ENCODE measurements around the gene IL4I1.

IL4I1 gene

GRCh38 chr19:49864890-49865289 lies 31.8 kb downstream of the IL4I1 start:
- Histone ChIP-seq H3K9me3 (ENCODE audit: control insufficient read depth, insufficient read depth, low read length) (no peaks in the 10 kb centered on the region), H4K20me1 (ENCODE audit: control insufficient read depth, insufficient read depth, low read depth, low read length) (0 out of 2 replicates have a peak, but pooled peaks cover 10% of the 10 kb centered on the region), H3K27me3 (ENCODE audit: control insufficient read depth, low read length) (no peaks in the 10 kb centered on the region), H3K4me3 (ENCODE audit: low read length) (peak overlapping the region; percentile 89; the same call in 1 of the 2 replicates), H3K9me2 (replicated peaks; ENCODE audit: control insufficient read depth, low read length) (no peaks in the 10 kb centered on the region), H3K79me2 (ENCODE audit: control insufficient read depth, low read length) (peaks cover 43% of the 10 kb centered on the region), H3K36me3 (ENCODE audit: control insufficient read depth, low read length) (peaks cover 55% of the 10 kb centered on the region), H3K4me1 (ENCODE audit: control insufficient read depth, low read length) (peaks cover 37% of the 10 kb centered on the region), H3K4me2 (ENCODE audit: low read length) (peak overlapping the region; percentile 98; the same call in 1 of the 2 replicates), H3F3A (ENCODE audit: control insufficient read depth, insufficient read depth) (peaks cover 11% of the 10 kb centered on the region), H3K27ac (ENCODE audit: low read depth, low read length) (no peak overlapping the region)
- no peak for TF ChIP-seq EZH2phosphoT487 (IDR thresholded peaks at IDR 0.05; ENCODE audit: borderline replicate concordance, low read length)
- TF ChIP-seq, protein P1, sequence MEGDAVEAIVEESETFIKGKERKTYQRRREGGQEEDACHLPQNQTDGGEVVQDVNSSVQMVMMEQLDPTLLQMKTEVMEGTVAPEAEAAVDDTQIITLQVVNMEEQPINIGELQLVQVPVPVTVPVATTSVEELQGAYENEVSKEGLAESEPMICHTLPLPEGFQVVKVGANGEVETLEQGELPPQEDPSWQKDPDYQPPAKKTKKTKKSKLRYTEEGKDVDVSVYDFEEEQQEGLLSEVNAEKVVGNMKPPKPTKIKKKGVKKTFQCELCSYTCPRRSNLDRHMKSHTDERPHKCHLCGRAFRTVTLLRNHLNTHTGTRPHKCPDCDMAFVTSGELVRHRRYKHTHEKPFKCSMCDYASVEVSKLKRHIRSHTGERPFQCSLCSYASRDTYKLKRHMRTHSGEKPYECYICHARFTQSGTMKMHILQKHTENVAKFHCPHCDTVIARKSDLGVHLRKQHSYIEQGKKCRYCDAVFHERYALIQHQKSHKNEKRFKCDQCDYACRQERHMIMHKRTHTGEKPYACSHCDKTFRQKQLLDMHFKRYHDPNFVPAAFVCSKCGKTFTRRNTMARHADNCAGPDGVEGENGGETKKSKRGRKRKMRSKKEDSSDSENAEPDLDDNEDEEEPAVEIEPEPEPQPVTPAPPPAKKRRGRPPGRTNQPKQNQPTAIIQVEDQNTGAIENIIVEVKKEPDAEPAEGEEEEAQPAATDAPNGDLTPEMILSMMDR (IDR thresholded peaks at IDR 0.05; ENCODE audit: low read depth, low read length, poor library complexity, severe bottlenecking) = no peak

DNA sequence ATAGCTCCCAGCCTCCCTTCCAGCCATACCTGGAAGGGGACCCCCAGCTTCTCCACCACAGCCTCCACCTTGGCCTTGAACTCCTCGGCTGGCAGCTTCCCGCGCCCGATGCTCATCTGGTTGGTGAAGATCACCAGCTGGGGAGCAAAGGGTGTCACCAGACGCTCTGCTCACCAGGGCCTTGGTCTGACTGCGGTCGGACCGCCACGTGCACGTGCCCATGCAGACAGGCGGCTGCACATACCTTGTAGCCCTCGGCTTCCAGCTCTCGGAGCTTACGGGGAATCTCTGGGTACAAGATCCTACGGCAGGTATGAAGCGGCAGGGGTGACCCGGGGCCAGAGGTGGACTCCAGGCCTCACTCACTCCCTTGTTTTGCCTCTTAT lies 32.8 kb downstream of the IL4I1 start:
- H3K79me2 ChIP-seq (ENCODE audit: control insufficient read depth, low read length) = peaks cover 43% of the 10 kb centered on the region
- no peak overlapping the region for H3K27ac ChIP-seq (ENCODE audit: low read depth, low read length)
- H3K9me3 ChIP-seq (ENCODE audit: control insufficient read depth, insufficient read depth, low read length) = no peaks in the 10 kb centered on the region
- H3K4me2 ChIP-seq (ENCODE audit: low read length) = no peak overlapping the region
- H3F3A ChIP-seq (ENCODE audit: control insufficient read depth, insufficient read depth) = peaks cover 11% of the 10 kb centered on the region
- no peaks in the 10 kb centered on the region for H3K9me2 ChIP-seq (replicated peaks; ENCODE audit: control insufficient read depth, low read length)
- H3K4me1 ChIP-seq (ENCODE audit: control insufficient read depth, low read length) = peaks cover 34% of the 10 kb centered on the region
- peaks cover 62% of the 10 kb centered on the region for H3K36me3 ChIP-seq (ENCODE audit: control insufficient read depth, low read length)
- 0 out of 2 replicates have a peak, but pooled peaks cover 10% of the 10 kb centered on the region for H4K20me1 ChIP-seq (ENCODE audit: control insufficient read depth, insufficient read depth, low read depth, low read length)
- TF ChIP-seq, protein P1 (IDR thresholded peaks at IDR 0.05; ENCODE audit: low read depth, low read length, poor library complexity, severe bottlenecking) = no peak
- no peaks in the 10 kb centered on the region for H3K27me3 ChIP-seq (ENCODE audit: control insufficient read depth, low read length)
- no peak overlapping the region for H3K4me3 ChIP-seq (ENCODE audit: low read length)

DNA sequence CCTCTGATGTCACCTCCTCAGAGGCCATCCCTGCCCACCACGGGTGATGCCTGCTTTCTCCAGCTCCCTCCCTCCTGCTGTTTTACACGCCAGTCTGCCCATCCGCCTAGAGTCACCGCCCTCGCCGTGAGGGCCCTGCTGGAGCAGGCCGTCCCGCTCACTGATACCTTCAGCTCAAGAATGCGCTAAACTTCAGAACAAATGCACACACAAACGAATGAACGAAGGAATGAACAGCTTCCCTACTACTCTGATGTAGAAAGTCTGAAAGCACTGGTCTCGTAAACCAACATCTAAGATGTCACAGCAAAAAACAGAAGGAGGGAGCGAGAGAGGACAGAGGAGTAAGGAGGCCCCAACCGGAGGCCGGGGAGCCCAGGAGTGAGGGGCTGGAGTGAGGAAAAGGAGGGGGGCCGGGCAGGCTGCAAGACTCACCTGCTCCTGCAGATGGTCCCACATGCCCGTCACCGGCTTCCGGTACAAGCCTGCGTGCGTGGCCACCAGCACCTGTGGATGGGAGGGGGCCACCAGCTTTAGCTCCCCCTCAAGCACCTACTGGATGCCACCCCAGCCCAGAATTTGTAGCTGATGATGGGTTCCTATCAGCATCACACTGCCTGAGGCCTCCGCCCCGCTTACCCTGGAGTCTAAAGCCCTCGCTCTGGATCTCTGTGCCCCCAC lies 33.3 kb downstream of the IL4I1 start:
- peaks cover 28% of the 10 kb centered on the region for H3K4me1 ChIP-seq (ENCODE audit: control insufficient read depth, low read length)
- no peak overlapping the region for H3K4me2 ChIP-seq (ENCODE audit: low read length)
- H3K27me3 ChIP-seq (ENCODE audit: control insufficient read depth, low read length) = no peaks in the 10 kb centered on the region
- no peaks in the 10 kb centered on the region for H3K9me2 ChIP-seq (replicated peaks; ENCODE audit: control insufficient read depth, low read length)
- H3K4me3 ChIP-seq (ENCODE audit: low read length) = no peak overlapping the region
- H3K9me3 ChIP-seq (ENCODE audit: control insufficient read depth, insufficient read depth, low read length) = no peaks in the 10 kb centered on the region
- no peak overlapping the region for H3K27ac ChIP-seq (ENCODE audit: low read depth, low read length)
- 0 out of 2 replicates have a peak, but pooled peaks cover 10% of the 10 kb centered on the region for H4K20me1 ChIP-seq (ENCODE audit: control insufficient read depth, insufficient read depth, low read depth, low read length)
- peaks cover 6% of the 10 kb centered on the region for H3F3A ChIP-seq (ENCODE audit: control insufficient read depth, insufficient read depth)
- peaks cover 43% of the 10 kb centered on the region for H3K79me2 ChIP-seq (ENCODE audit: control insufficient read depth, low read length)
- peaks cover 67% of the 10 kb centered on the region for H3K36me3 ChIP-seq (ENCODE audit: control insufficient read depth, low read length)
- TF ChIP-seq EZH2phosphoT487 (IDR thresholded peaks at IDR 0.05; ENCODE audit: borderline replicate concordance, low read length) = no peak
- TF ChIP-seq, protein P1 (IDR thresholded peaks at IDR 0.05; ENCODE audit: low read depth, low read length, poor library complexity, severe bottlenecking) = no peak
